GM21576 (cell line): Measurements from ENCODE around the gene TAL2.
A peak's percentile ranks its signal among the peaks of the same experiment; 100 is the strongest.
"Not testable (repeated sequence)": the region's sequence is repeated elsewhere in the genome, so short reads cannot be mapped to it uniquely, and the experiment has no call there.

Experiments
- ATAC-seq: cut with Tn5 transposase; IDR thresholded peaks from one replicate; pipeline ENCODE4 v1.9.1; 2021; ENCODE audit warnings: mild to moderate bottlenecking, moderate library complexity; ENCODE audit not compliant: unreplicated experiment

Gene TAL2

DNA sequence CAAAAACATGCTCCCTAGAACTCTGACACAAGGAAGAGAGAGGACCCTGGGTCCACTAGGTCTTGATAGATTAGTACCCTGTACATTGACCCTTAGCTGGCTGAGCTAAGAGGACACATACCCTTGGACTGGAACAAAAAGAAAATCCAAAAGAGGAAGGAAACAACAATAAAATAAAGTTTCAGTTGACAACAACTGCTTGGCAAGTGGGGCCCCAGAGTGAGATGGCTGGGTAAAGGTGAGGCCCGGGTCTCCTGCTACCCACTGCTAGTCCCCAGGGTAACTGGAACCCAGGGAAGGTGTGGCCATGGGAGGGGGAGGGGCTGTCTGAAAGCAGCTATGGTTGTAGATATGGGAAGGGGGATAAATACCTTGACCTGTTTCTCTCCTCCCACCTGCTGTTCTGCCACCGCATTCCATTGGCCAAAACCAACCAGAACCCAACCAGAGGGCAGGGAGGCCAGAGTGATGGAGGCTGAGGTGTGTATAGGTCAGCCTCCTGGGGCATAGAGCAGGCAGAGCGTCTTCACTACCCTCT lies 11.7 kb downstream of the TAL2 start:
- no peak for ATAC-seq

DNA sequence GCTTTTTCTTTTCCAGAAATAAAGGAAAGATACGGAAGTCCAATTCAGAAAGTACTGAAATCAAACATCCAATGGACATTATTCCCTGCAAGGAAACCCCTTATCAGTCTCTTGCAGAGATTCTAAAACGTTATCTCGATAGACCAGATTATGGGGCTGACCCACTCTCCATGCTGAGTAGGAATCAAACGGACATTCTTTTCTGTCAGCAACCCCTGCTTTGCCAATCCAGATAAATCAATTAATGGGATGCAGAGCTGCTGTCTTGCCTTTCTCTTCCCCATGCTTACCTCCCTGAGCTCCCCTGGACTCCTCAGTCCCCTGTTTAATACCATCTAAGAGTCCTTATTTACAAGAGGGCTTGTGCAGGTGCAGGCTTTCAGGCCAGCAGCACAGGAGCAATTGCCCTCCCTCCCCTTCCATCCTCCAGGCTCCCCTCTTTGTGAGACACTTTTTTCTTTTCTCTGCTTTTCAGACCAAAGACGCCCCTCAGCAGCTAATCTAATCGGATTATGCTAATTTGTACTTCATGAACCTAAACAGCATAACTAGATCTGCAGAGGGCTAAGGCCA lies 14.2 kb downstream of the TAL2 start:
- no peak for ATAC-seq

DNA sequence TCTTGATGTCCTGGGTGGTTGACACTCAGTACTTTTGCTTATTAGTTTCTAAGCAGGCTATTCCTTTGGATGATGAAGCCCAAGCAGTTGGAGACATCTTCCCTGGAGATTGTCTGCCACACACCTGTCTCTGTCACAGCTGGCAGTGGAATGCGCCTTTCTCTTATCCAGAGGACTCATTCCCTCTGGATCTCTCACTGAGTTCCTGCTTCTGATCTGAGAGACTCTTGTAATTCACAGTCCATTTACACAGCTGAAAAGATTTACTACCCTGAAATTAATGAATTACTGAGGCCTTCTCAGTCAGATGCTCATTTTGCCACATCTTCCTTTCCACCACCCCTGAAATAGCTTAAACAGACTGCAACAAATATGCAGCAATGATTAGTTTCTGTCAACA lies 15.9 kb downstream of the TAL2 start:
- no peak for ATAC-seq

DNA sequence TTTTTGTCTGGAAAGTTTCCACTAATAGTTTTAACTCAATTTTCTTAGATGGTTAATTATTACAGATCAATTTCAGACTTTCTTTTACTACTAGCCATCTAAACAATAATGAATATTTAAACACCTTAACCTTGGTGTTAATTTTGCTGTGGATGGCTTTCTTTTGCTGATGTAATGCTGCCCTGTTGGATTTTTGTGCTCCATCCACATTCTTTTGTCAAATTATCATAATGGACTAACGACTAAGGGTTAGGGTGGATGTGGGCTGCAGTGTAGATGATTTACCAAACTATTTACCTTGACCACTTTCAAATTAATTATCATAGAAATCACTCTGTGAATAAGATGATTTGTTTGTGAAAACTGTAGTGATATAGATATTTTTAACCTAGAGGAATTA lies 16.5 kb downstream of the TAL2 start:
- no peak for ATAC-seq

DNA sequence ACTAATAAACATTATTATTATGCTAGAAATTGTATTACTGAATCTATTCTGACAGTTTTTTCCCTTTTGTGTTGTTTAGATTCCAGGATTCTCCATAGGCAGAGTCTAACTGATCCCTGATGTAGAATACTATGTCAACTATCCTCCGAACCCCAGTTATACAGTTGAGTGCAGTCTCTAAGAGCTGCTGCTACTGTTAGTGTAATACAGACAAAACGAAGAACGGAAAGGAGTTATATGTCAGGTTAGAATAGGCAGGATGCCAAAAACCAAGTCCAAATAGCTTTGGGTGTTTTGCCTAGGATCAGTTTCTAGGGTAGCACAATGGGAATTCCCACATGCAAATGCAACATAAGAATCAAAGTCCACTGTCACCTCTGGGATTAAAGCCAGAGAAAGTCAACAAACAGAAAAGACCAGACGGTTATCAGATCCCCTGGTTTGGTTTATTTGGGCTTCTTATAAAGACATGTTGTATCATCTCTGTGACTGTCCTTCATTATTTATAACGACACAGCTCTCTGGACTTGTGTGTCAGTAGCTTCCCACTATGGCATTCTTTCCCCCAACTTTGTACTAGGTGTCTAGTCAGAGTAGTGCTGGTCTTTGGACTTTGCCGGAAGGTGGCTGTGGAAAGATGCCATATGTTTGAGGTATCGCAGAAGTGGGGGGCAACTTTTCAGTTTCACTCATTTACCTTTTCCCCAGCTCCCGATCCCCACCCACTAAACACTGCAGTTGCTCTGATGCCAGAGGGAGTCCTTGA lies 17.2 kb downstream of the TAL2 start:
- no peak for ATAC-seq

DNA sequence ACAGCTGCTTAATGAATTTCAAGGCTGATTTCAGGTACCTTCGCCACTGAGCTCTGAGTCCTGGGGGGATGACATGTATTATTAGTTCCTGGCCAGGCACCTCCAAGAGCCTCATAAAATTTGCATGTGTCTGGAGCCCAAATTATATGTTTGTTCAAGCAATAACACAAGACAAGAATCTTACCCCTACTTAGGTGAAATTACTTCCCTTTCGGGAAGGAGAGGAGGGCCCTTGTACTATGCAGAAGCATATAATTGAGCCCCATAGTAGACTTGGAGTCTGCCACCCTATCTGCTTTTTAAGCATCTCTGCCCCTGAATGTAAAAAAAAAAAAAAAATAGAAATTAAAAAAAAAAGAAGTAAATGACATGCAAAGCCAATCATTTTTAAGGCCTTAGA lies 19.1 kb downstream of the TAL2 start:
- no peak for ATAC-seq

DNA sequence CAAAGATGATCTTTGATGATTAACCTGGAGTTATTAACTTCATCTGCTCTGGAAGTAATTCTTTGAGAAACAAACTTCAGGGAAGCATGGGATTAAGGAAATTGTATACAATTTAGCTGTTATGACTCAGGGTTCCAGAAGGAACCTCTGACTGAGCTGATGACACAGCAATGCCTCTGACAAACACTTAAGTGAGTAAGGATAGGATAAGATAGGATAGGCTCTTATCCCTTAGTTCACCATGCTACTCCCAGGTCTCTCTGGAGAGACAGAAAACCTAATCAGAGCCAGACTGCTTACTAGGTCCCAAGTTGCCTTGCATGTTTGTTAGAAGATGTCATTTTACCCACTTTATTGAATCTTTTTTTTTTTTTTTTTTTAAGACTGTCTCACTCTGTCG lies 19.5 kb downstream of the TAL2 start:
- no peak for ATAC-seq

DNA sequence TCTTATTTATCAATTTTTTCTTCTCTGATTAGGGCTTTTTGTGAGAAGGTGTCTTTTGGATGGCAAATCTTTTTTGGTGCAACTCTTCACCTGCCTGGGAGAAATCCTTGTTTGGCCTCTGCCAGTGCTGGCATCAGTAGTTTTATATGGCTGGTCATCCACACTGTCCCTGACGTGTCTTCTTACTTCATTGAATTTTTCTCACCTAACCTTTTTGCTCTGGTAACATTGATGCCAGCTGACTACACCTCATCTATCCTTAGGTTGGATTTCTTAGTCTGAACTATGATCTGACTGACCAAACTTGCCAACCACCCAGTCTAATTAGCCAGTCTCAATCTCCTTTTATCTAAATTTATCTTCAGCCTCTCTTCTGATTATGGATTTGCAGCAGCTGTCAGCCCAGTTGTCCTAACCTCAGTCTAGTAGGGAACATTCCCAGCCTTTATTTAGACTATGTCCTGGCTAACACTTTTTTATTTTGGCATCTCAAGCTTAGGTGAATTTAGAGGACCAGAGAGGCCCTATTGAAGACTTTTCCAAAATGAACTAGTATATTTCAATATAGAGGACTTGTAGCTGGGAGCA lies 21.5 kb downstream of the TAL2 start:
- ATAC-seq: no peak

DNA sequence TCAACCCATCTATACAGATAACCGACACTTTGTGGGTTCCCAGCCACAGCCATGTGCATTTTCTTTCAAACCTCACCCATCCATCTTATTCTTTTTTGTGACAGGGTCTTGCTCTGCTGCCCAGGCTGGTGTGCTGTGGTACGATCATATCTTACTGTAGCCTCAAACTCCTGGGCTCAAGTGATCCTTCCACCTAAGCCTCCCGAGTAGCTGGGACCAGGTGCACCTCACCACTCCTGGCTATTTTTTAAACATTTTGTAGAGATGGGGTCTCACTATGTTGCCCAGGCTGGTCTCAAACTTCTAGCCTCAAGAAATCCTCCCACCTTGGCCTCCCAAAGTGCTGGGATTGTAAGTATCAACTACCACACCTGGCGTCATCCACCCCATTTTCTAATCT lies 24.7 kb downstream of the TAL2 start:
- ATAC-seq: no peak

DNA sequence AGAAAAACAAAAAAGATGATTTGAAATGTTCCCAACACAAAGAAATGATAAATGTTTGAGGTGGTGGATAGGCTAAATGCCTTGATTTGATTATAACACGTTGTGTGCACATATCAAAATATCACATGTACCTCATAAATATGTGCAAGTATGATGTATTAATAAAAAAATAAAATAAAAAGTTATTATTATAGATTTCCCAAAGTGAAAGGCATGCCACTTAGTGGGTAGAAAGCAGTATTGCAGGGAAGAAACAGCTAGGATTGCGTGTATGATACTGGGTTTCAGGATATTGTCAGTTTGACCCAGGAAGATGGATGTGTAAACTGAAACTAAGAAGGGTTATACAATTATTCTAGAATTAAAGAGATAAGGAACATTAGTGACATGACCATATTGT lies 28.5 kb downstream of the TAL2 start:
- ATAC-seq: no peak

DNA sequence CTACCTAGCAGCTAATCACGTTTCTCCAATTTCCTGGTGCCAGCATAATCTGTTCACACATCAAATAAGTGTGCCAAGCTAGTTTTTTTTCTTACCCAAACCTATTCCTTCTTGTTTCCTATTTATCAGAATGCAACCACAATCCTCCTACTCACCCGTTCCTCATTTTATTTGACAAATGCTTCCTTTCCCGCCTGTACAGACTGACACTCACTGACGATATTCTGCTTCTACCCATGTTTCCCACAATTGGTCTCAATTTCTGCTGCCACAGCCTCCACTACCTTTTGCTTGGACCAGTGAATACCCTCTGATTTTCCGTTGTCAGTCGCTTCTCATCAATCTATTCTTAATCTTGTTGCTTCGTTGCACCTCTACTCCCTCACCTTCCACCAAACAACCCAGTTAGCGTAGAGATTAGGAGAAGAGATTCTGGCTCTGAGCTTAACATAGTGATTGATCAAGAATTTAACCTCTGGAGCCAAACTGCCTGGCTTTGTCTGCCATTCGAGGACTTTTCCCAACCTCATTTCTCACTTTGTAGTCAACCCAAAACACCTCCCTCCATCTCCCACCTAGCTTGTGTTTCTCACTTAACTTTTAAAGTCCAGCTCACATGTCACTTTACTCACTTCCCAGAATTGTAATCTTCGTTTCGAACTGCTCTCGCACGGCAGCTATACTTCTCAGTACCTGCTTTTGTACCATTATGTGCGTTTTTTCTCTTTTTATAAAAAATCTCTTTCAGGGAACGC lies 31.4 kb downstream of the TAL2 start:
- ATAC-seq: peak; percentile 35

DNA sequence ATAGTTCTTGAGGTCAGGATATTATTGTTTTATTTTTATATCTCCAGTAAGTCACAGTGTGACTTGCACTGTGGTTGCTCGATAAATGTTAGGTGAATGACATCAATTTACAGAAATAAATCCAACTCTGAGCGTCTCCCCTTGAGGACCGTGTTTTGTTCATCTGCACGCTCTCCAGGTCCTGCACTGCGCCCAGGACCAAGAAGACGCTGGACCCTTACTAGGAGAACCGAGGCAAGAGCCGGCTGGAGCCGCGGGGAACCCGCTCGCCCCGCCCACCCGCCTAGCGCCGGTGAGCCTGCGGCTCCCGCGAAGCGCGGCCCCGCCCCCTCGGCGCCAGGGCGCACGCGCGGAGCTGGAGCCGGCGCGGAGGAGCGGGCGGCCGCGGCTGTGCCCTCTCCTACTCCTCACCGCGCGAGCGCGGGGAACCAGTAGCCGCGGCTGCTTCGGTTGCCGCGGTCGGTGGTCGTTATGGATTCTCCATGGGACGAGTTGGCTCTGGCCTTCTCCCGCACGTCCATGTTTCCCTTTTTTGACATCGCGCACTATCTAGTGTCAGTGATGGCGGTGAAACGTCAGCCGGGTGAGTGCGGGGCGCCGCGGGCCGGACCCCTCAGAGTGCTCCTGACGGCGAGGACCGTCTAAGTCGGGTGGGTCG lies 32.1 kb downstream of the TAL2 start, which contains the start of gene TMEM38B:
TSS of gene TMEM38B (plus strand) at position 352 of the 658 bp plus-strand sequence. CDS start at position 472, 120 bp downstream.
- ATAC-seq: peak; percentile 71

DNA sequence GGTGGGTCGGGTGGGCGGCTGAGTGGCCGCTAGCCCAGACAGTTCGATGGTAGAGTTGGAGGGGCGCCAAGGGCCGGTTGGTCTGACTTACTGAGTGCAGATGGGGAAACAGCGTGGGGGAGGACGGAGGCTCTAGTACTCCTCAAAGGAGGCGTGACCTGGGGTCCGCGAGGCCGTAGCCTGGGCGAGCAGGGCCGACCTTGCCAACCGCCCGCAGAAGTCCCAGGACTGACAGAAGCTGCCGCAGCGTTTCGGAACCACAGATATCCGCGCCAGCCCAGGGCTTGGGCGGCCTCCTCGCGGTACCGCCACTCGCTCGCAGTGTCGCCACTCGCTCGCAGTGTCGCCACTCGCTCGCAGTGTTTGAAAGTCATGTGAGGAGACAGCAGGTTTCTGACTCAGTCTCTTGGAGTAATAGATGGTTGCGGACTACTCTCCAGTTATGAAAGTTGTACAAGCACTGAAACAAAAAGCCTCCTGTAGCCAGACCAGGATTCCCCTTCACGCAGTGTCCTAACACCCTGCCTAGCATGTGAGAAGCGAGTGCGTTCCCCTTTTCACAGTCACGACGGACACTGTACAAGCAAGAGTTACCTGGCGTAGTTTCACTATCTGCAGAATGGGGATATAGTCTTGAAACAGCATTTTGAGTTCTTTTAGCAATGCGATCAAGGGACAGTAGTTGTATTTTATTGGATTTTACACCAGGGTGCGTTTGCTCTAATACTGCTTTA lies 32.8 kb downstream of the TAL2 start:
- peak; percentile 53 for ATAC-seq

DNA sequence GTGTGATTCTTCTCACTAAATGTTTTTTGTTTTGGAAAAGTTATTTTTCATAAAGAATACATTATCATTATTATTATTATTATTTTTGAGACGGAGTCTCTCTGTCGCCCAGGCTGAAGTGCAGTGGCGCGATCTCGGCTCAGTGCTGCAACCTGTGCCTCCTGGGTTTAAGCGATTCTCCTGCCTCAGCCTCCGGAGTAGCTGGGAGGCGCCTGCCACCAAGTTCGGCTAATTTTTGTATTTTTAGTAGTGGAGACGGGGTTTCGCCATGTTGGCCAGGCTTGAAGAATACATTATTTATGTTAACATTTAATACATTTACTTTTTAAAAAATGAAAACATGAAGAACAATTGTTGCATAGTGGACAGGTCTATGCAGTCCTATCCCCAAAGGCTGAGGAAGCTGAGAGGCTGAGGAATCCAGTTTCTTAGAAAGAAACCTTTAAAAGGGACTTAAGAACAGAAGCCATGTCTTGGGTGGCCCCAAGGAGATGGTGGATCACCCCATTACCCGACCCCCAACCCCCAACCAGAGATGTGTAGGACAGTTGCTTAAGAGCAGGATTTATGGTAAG lies 34.0 kb downstream of the TAL2 start:
- no peak for ATAC-seq

DNA sequence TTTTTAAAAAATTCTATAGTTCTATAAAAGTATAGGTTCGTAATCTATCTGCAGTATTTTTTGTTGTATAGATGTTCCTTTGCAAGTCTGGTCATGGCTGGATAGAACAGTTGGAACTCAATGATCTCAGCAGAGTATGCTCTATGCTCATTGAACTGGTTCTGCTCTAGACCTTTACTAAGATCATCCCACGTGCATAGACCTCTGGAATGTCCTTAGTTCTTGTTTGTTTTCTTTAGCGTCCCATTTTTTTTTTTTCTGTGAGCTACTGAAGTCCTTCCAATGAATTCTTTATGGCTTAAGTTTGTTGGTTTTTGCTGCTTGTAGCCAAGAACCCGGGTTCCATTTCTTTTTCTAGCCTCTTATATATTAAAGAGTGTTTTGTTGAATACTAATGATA lies 35.6 kb downstream of the TAL2 start:
- no peak for ATAC-seq

DNA sequence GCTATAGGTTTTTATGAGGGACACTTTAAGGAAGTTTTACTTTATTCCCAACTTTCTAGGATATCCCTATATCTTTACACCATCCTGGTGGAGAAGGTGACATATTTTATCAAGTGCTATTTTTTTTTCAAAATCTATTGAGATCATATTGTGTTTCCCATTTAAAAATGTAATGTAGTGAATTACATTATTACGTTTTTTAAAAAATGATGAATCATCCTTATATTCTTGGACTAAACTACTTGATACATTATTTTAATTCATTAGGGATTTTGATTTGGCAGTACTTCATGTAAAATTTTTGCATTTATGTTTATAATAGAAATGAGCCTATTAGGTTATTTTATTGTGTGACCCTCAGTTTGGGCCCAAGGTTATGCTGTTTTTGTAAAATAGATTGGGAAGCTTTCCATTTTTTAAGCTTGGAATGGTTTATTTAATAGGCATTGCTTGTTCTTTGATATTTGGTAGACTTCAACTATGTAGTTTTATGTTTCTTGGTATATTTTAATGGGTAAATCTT lies 36.2 kb downstream of the TAL2 start:
- no peak for ATAC-seq

DNA sequence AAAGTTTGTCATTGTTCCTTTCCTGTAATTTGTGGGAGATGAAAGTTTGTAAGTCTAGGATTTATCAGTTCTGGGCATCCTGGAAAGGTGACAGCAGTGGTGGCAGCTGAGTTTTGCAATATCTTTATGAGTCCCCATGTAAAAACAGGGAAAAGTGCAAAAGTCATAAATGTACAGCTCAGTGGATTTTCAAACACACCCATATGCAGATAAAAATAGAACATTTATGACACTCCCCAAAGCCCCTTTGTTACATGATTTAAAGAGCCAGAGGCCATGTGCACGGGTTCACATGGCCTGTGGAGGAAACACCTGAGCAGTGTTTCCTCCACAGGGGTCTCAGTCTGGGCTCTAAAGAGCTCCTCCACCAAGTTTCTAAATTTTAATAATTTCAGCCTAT lies 38.4 kb downstream of the TAL2 start:
- ATAC-seq: no peak

DNA sequence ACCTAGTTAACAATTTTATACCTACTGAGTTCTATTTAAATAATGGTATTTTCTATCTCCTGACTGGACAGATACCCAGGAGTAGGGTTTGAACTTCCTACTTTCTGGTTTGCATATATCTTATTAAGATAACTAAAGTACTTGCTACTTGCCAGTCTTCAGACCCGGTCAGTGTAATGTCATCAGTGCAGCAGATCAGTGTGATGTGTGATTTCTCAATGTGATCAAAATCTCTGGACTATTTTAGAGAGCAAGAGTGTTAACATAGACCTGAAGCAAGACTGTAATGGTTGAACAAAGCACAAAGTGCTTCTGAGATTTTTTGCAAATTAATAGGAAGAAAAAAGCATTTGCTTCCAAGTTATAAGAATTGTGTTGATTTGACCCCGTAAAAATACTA lies 38.9 kb downstream of the TAL2 start:
- ATAC-seq: no peak

DNA sequence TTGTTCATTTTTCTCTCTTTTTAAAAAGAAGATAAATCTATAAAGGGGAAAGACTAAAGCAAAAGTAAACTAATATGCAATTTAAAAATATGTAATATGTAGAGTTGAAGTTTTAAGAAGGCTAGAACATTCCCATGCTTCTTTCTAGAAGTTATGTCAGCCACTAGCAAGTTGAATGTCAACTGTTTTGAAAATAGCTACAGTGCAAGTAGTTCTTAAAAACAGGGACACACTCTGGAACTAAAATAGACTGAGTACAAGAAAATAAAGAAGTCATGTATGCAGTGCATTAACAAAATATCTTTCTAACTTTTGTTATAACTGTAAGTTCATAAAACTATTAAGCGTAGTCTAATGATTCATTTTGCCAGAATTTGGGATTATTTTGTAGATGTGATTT lies 40.0 kb downstream of the TAL2 start:
- no peak for ATAC-seq

DNA sequence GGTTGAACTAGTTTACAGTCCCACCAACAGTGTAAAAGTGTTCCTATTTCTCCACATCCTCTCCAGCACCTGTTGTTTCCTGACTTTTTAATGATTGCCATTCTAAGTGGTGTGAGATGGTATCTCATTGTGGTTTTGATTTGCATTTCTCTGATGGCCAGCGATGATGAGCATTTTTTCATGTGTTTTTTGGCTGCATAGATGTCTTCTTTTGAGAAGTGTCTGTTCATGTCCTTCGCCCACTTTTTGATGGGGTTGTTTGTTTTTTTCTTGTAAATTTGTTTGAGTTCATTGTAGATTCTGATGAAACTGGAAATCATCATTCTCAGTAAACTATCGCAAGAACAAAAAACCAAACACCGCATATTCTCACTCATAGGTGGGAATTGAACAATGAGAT lies 41.4 kb downstream of the TAL2 start:
- ATAC-seq: not testable (repeated sequence)
